ENCODE measurements around the gene POMGNT1.

POMGNT1 gene

DNA sequence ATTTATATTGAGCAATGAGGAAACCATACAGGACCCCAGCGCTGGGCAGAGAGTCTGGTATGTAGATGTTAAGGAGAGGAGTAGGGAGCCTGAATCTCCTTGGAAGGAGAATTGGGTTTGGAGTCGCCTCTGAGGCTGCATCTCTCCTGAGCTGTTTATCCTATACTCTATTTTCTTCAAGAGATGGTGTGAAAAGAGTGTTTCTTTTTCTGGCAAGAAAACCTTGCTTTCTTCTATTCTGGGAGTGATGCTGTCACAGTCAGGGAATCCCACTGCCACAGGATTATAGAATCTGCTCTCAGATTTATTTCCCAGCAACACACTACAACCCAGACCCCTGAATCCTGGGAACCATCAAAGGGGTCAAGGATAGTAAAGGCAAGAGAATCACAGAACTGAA lies 8.2 kb upstream of the POMGNT1 start:
- DNase-seq: no peak

DNA sequence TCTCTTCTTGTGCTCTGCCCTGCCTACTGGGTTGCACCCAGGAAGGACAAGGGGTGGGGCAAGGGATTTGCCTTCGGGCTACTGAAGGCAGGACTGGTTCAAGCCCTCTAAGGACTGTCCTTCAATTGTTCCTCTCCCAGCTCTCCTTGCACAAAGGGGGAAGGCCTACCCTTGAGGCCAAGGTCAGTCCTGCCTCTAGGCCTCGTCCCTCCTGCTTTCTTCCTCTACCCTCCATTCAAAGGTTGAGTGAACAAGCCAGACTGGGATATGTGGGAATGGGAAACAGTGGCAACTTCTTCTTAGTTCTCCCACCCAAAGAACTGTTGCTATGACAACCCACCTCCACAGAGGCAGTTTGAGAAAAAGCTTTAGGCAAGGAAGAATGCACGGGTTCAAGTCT lies 7.6 kb upstream of the POMGNT1 start:
- no peak for DNase-seq

DNA sequence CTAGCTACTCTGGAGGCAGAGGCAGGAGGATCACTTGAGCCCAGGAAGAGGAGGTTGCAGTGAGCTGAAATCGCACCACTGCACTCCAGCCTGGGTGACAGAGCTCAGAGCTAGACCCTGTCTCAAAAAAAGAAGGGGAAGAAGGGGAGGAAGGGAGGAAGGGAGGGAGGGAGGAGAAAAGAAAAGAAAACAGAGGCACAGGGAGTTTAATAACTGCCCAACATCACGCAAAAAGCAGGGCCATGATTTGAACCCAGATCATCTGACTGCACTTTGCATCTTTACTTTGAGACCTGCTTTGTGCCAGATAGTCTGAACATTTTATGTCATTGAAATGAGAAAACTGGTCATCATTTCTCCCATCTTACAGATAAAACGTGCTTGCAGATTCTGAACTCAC lies 6.9 kb upstream of the POMGNT1 start:
- DNase-seq: no peak

DNA sequence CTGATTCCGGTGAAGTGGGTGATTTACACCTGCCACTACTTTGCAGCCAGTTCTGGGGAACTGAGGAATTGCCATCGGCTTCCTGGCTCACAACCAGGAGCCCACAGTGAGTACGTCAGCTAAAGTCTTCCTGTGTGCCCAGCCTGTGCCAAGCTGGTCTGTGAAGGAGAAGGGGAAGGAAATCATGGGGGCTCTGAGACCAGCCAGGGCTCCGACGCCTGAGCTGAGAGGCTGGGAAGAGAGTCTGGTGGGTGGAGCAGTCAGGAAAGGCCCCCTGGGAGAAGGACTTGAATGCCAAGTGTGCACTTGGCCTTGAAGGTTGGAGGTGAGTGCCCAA lies 6.1 kb upstream of the POMGNT1 start:
- DNase-seq: no peak

DNA sequence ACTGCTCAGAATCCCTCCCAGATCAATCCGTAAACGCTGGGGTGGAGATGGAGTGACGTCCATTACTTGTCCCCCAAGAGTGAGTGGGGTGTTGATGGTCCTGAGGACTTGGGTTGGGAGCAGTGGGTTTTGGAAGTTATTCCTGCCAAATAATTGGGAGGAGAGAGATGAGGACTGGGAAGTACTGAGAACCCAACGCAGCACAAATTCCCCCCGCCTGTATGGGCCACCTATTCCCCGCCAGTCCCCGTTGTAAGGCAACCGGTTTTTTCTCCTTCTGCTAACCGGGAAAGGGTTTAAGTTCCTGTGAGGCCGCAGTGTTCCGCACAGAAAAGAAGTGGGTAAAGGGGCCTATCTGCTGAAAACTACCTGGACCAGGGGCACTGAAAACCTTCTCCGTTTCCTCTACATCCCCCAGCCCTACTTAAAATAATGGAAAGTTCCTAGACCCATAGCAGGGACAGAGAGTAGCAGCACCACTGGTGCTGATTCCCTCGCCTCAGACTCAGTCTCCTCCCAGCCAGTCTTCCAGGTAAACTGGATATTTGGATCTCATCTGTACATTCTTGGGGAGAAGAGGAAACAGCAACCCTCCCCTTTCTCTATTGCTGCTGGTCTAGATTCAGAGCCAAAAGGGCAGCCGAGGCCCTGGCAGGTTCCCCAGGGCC lies 5.6 kb upstream of the POMGNT1 start:
- no peak for DNase-seq

DNA sequence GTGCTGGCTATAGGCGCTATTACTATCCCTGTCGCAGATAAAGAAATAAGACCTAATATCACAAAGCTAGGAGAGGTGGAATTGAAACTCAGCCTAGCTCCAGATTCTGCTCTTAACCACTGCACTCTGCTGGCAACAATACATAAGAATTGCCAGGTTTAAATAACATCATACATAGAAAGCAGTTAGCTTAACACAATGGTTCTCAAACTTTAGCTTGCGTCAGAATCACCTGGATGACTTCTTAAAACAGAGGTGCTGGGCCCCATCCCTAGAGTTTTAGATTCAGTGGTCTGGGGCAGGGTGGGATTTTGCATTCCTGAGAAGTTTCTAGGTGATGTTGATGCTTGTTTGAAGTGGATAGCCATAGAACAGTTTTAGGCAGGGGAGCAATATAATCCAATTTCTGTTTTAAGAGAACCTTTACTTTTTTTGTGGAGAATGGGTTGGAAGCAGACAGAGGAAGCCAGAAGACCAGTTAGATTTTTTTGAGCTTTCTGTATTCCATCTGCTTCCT lies 1.1 kb upstream of the POMGNT1 start:
- no peak for DNase-seq

DNA sequence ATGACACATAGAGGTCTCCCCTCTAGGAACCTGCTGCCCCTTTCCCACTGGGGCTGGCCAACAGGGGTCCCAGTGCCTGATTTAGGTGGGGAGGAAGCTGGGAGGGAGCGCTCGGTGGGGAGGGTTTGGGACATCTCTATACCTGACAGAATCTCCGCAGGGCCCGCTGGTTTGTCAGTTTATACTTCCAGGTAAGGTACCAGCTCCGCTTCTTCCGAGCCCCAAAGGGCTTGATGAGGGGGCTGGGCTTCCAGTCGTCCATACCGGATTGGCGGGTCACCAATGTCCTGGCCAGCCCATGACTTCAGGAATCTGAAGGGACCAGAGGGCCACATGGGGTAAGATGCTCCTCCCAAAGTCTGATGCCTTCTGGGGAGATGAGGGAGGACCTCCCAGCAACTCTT lies 672 bp downstream of the POMGNT1 start:
- no peak for DNase-seq

DNA sequence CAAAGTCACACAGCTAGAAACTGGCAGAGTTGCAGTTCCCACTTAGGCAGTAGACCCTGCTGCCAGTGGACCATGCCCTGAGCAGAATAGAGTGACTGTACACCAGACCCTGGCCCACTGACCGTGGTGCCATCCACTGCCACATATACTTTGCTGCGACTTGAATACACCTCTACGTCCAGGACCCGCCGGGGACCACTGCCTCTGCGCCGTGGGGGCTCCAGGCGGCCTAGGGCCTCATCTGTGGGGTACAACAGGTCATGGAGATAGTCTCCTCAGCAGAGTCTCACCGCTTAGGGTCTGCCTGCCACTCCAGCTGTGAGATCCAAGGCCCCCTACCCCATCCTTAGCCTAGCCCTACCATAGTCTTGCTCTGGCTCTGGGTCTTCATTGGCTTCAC lies 1.6 kb downstream of the POMGNT1 start:
- no peak for DNase-seq

DNA sequence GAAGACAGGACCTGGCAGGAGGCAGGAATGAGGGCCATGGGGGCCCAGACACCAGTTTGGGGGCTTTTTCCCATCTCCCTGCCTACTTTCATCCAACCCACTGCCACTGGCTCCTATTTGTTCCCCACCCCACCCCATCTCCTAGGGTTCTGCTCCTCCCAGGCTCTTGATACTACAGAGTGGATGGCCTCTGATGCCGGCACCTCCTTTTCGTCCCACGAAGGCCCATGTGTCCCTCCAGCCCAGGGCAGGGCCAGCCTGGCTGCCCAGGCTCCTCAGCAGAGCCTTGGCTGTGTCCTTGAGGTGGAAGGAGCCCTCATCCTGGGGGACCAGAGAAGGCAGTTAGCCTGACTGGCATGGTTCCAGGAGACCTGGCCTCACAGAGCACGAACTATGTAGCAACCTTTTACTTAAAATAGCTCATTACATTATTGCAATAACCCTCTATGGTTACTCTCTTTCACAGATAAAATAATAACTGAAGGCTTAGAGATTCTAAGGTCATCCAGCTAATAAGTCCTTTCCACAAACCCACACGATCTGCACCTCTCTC lies 3.5 kb downstream of the POMGNT1 start:
- DNase-seq: no peak

DNA sequence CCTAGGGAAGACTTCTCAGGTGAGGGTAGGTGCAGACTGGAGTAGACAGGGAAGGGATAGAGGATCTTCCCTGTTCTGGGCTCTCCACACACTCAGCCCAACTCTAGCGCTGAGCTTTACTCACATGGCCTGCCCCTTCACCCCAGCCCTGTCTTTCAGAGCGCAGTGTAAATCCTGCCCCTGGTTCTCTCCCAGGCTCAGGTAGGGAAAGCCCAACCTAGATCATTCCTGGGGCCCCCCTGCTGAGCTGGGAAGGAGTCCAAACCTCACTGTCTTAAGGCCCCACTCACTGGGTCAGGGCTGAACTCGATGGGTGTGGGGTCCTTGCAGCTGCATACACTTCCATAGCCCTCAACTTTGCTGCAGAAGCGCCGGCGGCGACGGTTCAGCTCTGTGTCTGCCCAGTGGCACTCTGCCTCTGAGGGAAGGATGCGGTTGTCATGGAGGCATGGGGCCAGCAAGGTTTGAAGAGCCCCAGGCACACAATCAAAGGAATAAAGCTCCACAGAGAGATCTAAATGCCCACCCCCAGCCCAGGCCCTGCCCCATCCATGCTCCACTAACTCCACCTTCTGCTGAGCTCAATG lies 4.2 kb downstream of the POMGNT1 start:
- DNase-seq: no peak

DNA sequence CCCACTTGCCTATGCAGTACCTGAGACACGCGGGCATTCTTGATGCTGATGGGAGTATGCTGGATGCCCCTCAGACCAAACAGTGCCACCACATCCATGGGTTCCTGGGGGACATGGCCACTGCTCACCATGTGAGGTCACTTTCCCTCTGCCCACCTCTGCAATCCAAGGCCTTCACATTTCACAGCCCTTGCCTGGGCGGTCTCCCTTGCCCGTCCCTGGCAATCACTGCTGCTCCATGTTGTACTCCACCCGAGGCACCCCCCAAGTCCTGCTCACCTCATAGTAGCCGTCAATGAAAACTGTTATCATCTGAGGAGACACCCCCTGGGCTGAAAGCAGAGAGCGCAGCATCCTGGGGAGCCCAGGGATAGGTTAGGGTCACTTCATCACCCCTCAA lies 4.9 kb downstream of the POMGNT1 start:
- no peak for DNase-seq

DNA sequence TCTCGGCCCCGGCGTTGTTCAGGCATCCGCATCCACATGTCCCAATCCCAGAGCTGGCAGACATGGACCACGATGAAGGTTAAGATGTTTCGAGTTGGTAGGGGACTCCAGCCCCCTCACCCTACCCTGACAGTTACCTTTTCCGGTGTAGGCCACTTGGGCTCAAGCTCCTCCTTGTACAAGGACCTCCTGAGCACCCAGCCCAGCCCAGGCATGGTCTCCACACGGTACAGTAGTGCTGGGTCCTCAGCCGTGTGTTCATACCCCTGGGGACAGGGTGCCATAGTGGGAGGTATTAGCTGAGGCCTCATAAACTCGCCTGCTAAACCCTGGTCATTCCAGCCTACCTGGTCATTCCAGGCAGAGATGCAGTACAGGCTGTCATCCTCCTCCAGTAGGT lies 6.1 kb downstream of the POMGNT1 start:
- no peak for DNase-seq

DNA sequence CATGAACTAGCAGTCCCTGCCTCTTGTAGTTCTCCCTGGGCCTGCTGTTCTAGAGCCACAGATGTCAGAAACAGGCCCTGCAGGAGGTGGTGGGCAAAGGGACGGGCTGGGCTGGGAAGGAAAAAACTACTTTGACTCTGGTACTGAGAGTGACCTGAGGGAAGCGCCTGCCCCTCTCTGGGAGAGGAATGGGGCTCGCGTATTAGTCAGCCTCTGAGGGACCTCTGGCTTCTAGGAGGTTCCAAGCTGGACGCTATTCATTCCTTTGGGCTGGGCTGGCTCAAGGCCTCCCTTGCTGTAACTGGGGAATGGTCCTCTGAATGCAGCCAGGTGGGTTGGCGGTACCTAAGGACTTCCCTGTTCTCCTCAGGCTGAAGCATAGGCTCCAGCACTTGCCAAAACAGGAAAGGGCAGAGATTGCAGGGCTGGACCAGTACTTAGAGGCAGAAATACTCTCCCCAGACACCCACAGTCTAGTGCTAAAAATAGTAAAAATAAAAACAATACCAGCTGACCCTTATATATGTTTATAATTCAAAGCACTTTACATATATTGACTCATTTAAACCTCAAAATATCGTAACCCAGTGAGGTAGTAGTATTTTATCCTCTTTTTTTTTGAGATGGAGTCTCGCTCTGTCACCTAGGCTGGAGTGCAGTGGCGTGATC lies 7.1 kb downstream of the POMGNT1 start:
- no peak for DNase-seq

DNA sequence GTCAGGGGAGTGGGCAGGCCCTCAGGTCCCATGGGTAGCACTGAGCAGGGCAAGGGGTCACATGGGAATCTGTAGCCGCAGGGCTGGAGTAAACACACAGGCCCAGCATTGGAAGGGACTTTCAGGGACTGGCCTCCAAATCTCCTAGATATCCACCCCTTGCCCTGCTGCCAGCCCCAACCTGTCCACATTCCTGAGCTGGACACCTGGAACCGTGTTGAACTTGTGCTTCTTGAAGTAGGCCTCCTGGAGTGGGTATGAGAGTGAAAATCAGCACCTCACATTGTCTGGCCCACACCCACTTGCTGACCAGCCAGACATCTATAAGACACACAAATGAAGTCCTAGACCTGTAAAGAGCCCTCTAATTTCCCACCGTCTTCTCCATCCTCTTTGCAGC lies 7.7 kb downstream of the POMGNT1 start:
- no peak for DNase-seq

DNA sequence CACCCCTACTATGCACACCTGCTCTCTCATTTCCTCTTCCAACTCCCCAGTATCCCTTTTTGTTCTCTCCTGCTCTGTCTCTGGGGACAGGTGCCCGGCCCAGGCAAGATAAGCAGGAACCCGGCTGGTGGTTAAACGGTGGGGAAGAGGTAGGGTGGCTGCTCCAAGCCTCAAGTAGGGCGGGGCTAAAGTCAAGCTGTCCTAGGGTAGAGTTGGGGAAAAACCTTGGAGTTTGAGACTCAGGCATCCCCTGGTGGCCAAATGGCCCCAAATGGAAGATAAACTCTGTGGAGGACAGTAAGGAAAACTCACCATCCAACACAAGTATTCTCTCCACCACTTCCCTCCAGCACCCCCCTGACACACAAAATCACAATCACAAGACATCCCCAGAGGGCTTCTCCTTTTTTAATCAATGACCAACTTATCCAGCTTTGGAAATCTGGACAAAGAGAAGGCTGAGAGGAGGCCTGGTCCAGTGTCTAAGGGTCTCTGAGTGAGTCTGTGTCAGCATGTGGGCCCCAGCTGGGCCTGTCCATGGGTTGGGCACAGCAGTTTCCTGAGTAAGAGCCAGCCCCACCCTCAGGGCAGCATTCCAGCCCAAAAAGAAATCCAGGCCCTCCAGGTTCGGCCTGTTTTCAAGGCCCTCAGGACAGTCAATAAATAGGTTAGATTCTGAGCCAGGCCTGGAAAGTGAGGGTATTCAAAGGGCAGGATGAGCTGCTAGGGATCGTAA lies 9.8 kb downstream of the POMGNT1 start:
- no peak for DNase-seq

DNA sequence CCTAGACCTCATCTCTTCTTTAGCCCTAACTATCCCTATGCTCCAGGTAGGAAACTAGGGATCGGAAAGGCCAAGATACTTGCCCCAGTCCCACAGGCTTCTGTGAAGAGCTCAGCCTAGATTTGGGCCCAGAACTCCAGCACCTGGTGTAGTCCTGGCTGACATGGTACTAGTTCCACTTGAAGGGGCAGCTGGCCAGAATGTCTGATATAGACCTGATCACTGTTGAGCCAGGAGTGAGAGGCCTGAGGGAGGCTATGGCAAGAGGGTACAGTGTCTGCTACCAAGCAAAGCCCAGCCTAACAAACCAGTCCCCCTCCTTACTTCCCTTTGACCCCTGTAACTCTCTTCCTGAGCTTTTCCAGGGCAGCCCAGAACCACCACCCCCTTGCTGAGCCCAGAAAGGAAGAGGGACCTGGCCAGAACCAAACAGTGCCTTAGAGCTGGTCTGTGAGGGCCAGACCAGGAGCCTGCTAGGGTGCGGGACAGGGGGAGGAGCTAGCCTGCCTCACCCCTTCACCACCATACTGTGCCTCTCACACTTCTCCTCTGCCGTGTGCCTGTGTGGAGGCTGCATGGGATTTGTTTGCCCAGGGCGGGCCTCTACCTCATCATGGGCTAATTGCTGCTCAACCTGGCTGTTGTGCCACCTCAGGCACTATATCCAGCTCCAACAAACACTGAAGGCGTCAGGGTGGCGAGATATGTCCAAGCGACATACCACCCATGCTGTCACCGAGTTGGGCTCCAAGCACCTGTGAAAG lies 10.9 kb downstream of the POMGNT1 start:
- DNase-seq: no peak

DNA sequence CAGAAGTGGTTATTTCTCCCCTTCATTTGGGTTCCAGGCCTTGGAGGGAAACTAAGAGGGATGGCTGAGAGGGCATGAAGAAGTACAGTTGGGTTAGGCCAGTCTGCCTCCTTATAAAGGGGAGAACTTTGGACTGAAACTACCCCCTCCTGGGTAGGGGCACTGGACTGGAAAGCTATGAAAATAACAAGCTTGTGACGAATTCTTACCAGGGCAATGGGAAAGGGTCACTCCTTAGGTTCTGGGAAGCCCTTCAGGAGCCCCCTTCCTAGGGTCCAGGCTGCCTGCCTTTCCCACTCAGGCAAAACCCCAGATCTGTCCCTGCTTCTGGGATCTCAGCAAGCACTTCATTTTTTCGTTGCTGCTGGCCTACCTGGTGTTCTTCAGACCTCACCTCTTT lies 12.2 kb downstream of the POMGNT1 start:
- no peak for DNase-seq

DNA sequence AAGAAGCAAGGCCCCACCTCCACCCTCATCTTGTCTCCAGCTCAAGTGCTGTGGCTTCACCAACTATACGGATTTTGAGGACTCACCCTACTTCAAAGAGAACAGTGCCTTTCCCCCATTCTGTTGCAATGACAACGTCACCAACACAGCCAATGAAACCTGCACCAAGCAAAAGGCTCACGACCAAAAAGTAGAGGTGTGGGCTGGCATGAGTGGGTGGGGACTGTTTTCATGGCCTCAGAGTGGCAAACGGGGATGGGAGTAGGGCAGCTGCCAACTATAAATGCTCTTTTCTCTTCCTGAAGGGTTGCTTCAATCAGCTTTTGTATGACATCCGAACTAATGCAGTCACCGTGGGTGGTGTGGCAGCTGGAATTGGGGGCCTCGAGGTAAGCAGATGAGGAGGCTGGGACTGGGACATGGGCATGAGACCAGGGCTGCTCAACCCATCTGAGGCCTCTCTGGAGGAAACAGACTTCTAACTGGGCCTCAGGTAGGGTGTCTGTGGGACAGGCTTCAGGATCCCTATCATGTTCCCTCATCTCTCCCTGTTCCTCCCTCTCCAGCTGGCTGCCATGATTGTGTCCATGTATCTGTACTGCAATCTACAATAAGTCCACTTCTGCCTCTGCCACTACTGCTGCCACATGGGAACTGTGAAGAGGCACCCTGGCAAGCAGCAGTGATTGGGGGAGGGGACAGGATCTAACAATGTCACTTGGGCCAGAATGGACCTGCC lies 13.1 kb downstream of the POMGNT1 start:
- DNase-seq: peak; percentile 34

DNA sequence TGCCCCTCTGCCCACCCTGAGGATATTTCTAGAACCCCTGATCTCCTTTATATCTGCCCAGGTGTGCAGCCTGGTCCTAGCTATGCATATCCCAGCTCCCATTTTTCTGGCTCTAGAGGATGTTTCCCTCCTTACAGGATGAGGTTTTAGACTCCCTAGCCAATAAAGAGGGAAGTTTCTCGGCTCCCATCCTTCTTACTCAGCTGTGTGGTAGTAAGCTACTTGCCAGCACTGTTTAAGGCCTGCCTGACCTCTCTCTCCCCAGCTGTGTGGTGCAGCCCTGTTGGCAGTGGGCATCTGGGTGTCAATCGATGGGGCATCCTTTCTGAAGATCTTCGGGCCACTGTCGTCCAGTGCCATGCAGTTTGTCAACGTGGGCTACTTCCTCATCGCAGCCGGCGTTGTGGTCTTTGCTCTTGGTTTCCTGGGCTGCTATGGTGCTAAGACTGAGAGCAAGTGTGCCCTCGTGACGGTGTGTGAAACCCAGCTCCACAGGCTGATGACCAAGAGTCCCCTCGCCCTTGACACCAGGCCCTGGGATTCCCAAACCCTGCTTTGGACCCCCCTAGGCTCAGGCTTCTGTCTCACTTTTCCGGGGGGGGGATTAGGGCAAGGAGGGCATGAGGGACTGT lies 14.2 kb downstream of the POMGNT1 start:
- DNase-seq: no peak

DNA sequence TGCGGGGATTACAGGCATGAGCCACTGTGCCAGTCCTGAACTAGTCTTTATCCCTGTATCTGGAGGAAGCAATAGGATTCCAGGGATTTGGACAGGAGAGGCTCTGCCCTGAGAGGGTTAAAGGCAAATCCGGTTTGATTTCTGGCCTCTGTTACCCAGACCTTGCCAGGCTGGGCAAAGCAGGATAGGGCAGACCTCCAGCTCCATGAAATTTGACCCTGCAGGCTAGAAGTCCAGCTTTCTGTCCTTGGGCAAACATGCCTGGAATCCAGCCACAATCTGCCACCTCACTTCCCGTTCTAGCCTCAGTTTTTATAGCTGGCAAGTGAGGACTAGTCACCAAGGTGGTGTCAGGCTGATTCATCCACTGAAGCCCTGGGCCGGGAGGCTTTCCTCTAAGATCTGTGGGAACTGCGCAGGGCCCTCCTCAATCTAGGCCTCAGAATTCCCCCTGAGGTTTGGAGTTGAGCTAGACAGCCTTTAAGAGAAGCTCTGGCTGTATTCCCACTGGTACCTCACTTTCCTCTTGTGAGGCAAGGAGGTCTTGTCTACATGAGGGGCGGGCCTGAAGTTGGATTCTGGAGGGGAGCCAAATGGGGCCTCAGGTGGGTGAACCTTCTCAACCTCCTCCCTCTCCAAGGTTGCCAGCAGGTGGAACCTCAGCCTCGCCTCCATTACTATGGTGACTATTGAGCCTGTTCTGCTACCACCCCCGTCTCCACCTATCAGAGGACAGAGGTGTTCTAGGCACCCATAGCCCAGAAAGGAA lies 15.0 kb downstream of the POMGNT1 start:
- no peak for DNase-seq

Data from activated CD4-positive, alpha-beta T cell treated with anti-CD3 and anti-CD28 coated beads, Interleukin-10, Interleukin-2, amounts not matched to agents 100 ng/mL and 50 ng/mL, durations not matched to agents 16 hours and 8 hours (primary cell).